ENCODE measurements around the gene CABLES2.

Gene CABLES2

GRCh38 chr20:62356589-62357186 lies 50.4 kb downstream of the CABLES2 start:
- Mint-ChIP-seq H3K27me3 (peaks cover 6% of the 10 kb centered on the region), H3K4me1 (ENCODE audit: low read depth) (no peaks in the 10 kb centered on the region), H3K4me3 (no peak overlapping the region), H3K36me3 (ENCODE audit: low read depth) (no peaks in the 10 kb centered on the region), H3K27ac (no peak overlapping the region), H3K9me3 (no peaks in the 10 kb centered on the region)
- no peak for DNase-seq

GRCh38 chr20:62355878-62356588 lies 51.1 kb downstream of the CABLES2 start:
- Mint-ChIP-seq H3K27ac (no peak overlapping the region), H3K4me1 (ENCODE audit: low read depth) (no peaks in the 10 kb centered on the region), H3K27me3 (peaks cover 6% of the 10 kb centered on the region), H3K4me3 (no peak overlapping the region), H3K36me3 (ENCODE audit: low read depth) (no peaks in the 10 kb centered on the region), H3K9me3 (no peaks in the 10 kb centered on the region)
- DNase-seq, result no peak

GRCh38 chr20:62355516-62355877 lies 51.6 kb downstream of the CABLES2 start:
- Mint-ChIP-seq H3K36me3 (ENCODE audit: low read depth) (no peaks in the 10 kb centered on the region), H3K4me1 (ENCODE audit: low read depth) (no peaks in the 10 kb centered on the region), H3K27ac (no peak overlapping the region), H3K27me3 (peaks cover 6% of the 10 kb centered on the region), H3K9me3 (no peaks in the 10 kb centered on the region), H3K4me3 (no peak overlapping the region)
- no peak for DNase-seq

GRCh38 chr20:62354811-62355341 lies 52.2 kb downstream of the CABLES2 start:
- Mint-ChIP-seq H3K36me3 (ENCODE audit: low read depth) (no peaks in the 10 kb centered on the region), H3K27ac (no peak overlapping the region), H3K4me3 (no peak overlapping the region), H3K4me1 (ENCODE audit: low read depth) (no peaks in the 10 kb centered on the region), H3K9me3 (no peaks in the 10 kb centered on the region), H3K27me3 (peaks cover 6% of the 10 kb centered on the region)
- DNase-seq, result no peak

- H3K36me3 Mint-ChIP-seq (ENCODE audit: low read depth), result no peaks in the 10 kb centered on the region
- no peak overlapping the region for H3K27ac Mint-ChIP-seq
- H3K9me3 Mint-ChIP-seq, result peaks cover 2% of the 10 kb centered on the region
- no peak overlapping the region for H3K4me3 Mint-ChIP-seq
- H3K4me1 Mint-ChIP-seq (ENCODE audit: low read depth), result no peaks in the 10 kb centered on the region
- H3K27me3 Mint-ChIP-seq, result peaks cover 6% of the 10 kb centered on the region
- DNase-seq, result no peak
Measured at GRCh38 chr20:62354031-62354808, 52.9 kb downstream of the CABLES2 start.

GRCh38 chr20:62353289-62354030 lies 53.6 kb downstream of the CABLES2 start:
- no peaks in the 10 kb centered on the region for H3K4me1 Mint-ChIP-seq (ENCODE audit: low read depth)
- H3K27me3 Mint-ChIP-seq, result peaks cover 6% of the 10 kb centered on the region
- DNase-seq, result no peak
- H3K36me3 Mint-ChIP-seq (ENCODE audit: low read depth), result no peaks in the 10 kb centered on the region
- H3K9me3 Mint-ChIP-seq, result peaks cover 5% of the 10 kb centered on the region
- no peak overlapping the region for H3K4me3 Mint-ChIP-seq
- no peak overlapping the region for H3K27ac Mint-ChIP-seq

- Mint-ChIP-seq H3K27me3 (peaks cover 6% of the 10 kb centered on the region), H3K27ac (no peak overlapping the region), H3K9me3 (peaks cover 5% of the 10 kb centered on the region), H3K4me3 (no peak overlapping the region), H3K4me1 (ENCODE audit: low read depth) (no peaks in the 10 kb centered on the region), H3K36me3 (ENCODE audit: low read depth) (no peaks in the 10 kb centered on the region)
- DNase-seq, result no peak
Measured at GRCh38 chr20:62352402-62353288, 54.4 kb downstream of the CABLES2 start.

- Mint-ChIP-seq H3K9me3 (peaks cover 5% of the 10 kb centered on the region), H3K4me3 (no peak overlapping the region), H3K27ac (no peak overlapping the region), H3K27me3 (peaks cover 6% of the 10 kb centered on the region), H3K4me1 (ENCODE audit: low read depth) (no peaks in the 10 kb centered on the region), H3K36me3 (ENCODE audit: low read depth) (no peaks in the 10 kb centered on the region)
- DNase-seq, result no peak
Measured at GRCh38 chr20:62351469-62352401, 55.4 kb downstream of the CABLES2 start.

- no peak for DNase-seq
- H3K9me3 Mint-ChIP-seq, result peaks cover 5% of the 10 kb centered on the region
- no peaks in the 10 kb centered on the region for H3K4me1 Mint-ChIP-seq (ENCODE audit: low read depth)
- peaks cover 1% of the 10 kb centered on the region for H3K27me3 Mint-ChIP-seq
- no peak overlapping the region for H3K4me3 Mint-ChIP-seq
- no peaks in the 10 kb centered on the region for H3K36me3 Mint-ChIP-seq (ENCODE audit: low read depth)
- no peak overlapping the region for H3K27ac Mint-ChIP-seq
Measured at GRCh38 chr20:62350629-62351422, 56.3 kb downstream of the CABLES2 start.

GRCh38 chr20:62350098-62350628 lies 56.9 kb downstream of the CABLES2 start:
- no peak for DNase-seq

GRCh38 chr20:62349556-62350097 lies 57.5 kb downstream of the CABLES2 start:
- Mint-ChIP-seq H3K36me3 (ENCODE audit: low read depth) (no peaks in the 10 kb centered on the region), H3K4me1 (ENCODE audit: low read depth) (no peaks in the 10 kb centered on the region), H3K4me3 (no peak overlapping the region), H3K27ac (no peak overlapping the region), H3K27me3 (no peaks in the 10 kb centered on the region), H3K9me3 (peaks cover 5% of the 10 kb centered on the region)
- no peak for DNase-seq

More at GRCh38 chr20:62350098-62350628, 56.9 kb downstream of the CABLES2 start:
- Mint-ChIP-seq H3K27me3 (no peaks in the 10 kb centered on the region), H3K36me3 (ENCODE audit: low read depth) (no peaks in the 10 kb centered on the region), H3K9me3 (peaks cover 5% of the 10 kb centered on the region), H3K27ac (no peak overlapping the region), H3K4me1 (ENCODE audit: low read depth) (no peaks in the 10 kb centered on the region), H3K4me3 (no peak overlapping the region)

GRCh38 chr20:62348604-62349003 lies 58.5 kb downstream of the CABLES2 start:
- no peak for DNase-seq
- Mint-ChIP-seq H3K27me3 (no peaks in the 10 kb centered on the region), H3K27ac (no peak overlapping the region), H3K36me3 (ENCODE audit: low read depth) (no peaks in the 10 kb centered on the region), H3K4me1 (ENCODE audit: low read depth) (no peaks in the 10 kb centered on the region), H3K9me3 (peaks cover 5% of the 10 kb centered on the region), H3K4me3 (no peak overlapping the region)
